Germinal center (tissue), 1 donor: Measurements from ENCODE around the gene SH3RF3.

ENCODE experiments used
- DNase-seq: peaks from one replicate; pipeline ENCODE4 v3.0.0; 2012; ENCODE audit warnings: mixed read lengths, low spot score

SH3RF3 gene

DNA sequence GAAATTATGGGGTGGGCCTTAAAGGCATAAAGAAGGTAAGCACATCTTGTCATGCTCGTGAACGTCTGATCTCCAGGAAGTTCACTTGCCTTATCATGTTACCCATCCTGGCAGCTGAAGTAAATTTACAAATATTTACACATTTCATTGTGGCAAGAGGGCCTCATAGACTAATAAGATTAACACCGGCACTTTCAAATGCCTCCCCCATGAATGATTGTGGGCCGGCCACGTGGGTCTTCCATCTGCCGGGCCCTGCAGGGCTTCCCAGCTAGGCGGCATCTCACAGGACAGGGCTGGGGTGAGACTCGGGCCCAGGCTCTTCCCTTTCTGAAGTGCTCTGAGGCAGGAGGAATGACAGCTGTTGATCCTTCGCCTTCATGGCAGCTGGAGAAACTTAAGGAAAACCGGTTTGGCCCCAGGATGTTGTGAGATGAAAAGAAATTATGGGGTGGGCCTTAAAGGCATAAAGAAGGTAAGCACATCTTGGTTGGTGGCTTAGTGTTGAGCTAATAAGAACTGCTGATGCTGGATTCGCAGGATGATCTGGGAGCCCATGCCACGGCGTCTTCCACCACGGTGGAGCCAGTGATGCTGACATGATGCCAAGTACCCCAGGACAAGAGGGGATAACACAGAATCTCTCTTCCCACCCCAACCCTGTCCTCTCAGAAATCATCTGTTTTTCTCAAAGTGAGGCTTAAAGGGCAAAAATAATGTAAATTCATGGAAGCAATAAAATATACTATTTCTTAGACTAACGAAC lies 308.5 kb downstream of the SH3RF3 start:
- DNase-seq: no peak

GRCh38 chr2:109438146-109438545 lies 309.1 kb downstream of the SH3RF3 start:
- DNase-seq: no peak

DNA sequence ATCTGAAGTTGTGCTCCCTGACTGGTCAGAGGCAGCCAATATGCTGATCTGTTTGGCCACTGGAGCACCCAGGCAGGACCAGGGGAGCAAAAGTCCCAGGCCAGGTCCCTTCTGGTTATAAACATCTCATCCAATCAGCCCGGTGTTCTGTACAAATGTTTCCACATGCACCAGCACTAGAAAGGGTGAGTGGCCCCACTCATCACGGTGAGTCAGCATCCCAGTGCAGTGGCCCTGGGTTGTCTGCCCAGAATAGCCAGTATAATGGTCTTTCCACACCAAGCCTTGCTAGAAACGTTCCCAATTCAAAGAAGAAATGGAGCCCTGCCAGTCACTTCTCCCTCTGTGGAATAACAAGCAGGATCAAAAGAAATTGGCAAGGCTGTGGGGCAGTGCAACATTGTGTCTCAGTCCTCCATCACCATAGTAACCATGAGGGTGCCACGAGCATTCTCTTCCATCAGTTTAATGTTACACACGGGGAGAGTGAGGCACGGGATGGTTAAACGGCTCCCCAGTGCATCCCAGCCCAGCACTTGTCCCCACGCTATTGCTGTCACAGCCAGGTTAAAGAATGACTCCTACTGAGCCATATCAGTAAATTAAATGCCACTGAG lies 309.9 kb downstream of the SH3RF3 start:
- no peak for DNase-seq

- DNase-seq: no peak
Measured at GRCh38 chr2:109439390-109439786, 310.4 kb downstream of the SH3RF3 start.

GRCh38 chr2:109439986-109440385 lies 311.0 kb downstream of the SH3RF3 start:
- DNase-seq: no peak

DNA sequence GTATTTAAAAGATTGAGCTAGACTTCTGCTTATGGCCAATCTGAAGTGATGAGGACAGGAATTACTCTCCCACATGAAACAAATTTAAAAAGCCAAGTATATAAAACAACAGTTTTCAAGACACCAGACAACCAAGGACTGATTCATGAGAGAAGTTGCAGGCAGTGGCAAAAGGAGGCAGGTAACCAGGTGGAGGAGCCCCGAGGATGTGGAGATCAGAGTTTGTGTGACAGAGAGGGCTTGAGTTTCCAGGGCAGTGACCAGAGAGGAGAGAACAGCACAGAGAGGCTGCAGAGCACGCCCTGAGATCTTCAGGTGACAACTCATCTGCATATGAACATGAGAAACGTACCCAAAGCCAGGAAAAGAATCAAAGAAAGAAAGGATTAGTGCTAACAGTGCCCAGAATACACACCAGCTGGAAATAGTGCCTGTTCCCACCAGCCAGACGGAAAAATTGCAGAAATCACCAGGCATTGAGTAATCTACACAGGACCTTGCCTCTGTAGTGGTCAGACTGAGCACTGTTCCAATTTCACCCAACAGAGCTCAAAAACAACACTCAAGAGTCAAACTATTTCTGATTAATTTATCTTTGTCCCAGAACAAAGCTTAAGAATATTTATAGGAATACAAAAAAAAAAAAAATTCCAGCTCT lies 311.6 kb downstream of the SH3RF3 start:
- no peak for DNase-seq

GRCh38 chr2:109442715-109443319 lies 313.8 kb downstream of the SH3RF3 start:
- no peak for DNase-seq

DNA sequence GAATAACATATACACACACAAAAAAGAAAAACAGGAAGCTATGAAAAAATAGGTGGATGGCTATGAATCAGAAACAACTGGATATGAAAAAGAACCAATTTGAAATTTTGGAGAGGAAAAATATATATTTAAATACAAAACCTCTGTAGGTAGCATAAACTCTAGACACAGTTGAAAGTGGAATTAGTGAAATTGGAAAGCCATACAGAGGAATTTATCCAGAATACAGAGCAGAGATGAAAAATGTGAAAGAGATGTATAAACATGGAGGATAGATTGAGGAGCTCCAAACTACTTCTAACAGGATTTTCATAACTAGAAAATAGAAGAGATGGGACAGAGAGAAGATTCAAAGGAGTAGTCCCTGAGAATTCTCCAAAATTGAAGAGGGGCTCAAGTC lies 315.9 kb downstream of the SH3RF3 start:
- no peak for DNase-seq

GRCh38 chr2:109446278-109447131 lies 317.5 kb downstream of the SH3RF3 start:
- no peak for DNase-seq

DNA sequence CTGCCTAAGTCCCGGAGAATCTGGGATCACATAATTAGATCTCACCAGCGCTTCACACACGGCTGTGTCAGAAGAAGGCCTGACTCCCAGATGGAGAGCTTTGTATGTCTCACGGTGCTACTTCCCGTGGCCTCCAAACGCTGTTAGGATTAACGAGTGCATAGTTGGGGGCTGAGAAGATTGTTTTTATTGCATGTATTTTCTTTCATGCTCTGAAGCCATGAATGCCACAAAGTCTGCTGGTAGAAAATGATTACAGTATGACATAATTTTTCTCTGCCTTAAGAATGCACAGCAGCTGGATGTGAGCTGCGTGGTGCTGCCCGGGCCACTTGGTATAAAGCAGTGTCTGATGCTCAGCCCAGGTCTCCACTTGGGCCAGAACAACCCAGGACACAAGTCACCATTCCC lies 318.3 kb downstream of the SH3RF3 start:
- no peak for DNase-seq

DNA sequence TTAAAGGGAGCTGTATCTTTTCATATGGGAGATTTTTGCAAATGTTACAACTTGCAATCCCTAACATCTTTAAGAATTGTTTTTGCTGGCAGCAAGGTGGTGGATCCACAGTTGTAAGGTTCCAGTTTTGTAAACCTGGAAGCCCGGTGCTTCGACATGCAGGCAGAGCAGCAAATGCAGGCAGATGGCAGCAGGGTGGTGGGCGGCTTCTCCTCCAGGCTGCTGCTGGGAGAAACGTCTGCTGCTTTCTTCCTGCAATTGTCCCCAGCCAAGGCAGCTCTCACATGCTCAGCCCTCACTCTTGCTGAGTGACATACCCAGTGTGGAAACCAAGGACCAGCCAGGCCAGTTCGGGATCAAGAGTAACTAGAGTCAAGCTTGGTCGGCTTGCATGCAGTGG lies 318.8 kb downstream of the SH3RF3 start:
- no peak for DNase-seq

GRCh38 chr2:109448207-109448606 lies 319.2 kb downstream of the SH3RF3 start:
- DNase-seq: no peak

DNA sequence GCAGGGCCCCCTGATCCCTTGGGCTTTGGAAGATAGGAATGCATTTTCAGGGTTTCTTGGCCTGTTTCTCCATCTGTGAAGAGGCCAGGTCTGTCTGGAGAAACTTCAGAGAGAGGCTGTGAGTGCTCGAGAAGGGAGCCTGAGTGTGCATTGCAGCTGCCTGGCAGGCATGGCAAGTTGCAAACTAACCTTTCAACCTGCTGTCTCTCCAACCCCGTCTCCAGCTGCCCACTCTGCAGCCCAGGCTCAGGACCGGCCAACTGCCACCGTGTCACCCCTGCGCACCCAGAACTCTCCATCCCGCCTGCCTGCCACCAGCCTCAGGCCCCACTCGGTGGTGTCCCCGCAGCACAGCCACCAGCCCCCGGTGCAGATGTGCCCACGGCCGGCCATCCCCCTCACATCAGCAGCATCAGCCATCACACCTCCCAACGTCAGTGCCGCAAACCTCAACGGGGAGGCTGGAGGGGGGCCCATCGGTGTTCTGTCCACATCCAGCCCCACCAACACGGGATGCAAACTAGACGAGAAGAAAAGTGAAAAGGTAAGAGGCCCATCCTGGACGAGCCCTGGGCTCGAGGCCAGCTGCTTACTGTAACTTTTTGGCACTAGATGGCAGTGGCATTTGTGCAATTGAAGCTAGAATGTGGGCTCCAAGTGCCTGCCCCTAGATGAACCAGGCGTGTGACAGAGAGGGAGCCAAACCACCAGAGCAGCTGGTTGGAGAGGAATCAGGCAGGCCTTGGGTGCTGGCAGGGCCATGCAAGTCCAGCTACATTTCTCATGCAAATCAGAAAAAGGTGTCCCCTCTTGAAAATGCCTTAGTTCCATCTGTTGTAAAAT lies 320.2 kb downstream of the SH3RF3 start:
- no peak for DNase-seq

DNA sequence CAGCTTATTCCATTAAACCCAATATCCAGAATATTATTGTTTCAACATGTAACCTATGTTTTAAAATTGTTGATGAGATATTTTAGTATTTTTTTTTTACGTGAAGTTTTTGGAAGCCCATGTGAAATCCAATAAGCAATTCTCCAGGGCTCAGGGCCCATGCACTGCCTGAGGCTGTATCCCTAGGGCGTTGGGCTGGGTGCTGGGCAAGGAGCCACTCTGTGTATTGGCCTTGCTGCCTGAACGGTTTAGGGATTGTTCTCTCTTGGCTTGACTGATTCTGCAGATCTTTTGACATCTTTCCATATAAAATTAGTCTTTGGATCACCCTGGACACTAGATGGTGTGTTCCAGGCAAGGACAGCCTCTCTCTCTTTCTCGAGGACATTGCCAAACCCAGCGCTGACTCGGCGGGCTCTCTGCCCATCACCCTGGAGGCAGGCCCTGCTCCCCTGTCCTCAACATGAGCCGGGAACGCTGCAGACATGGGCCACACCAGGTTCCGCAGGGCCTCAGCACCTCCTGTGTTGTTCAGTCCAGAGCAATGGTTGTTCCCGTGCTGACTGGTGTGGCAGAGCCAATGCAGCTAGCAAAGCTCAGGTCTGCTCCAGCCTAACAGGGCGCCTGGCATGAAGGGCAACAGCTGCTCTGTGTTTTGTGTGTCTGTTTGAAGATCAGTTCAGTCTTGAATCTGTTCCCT lies 321.7 kb downstream of the SH3RF3 start:
- DNase-seq: no peak

DNA sequence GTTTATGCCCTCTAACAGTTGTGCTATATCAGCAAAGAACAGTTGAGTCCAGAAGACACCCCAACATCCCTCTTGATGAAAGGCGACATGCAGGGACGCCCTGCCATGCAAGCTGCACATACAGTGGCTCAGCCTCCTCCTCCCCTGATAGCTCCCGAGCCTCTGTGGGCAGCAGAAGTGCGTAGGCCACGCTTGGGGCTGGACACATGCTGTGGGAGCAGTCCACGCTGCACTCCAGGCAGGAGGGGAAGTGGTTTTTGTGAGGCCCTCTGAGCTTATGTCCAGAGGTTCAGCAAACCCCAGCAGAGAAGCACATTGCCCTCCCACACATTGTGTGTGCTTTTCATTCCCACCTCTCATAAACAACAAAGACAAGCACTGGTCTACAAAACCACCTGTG lies 322.7 kb downstream of the SH3RF3 start:
- DNase-seq: no peak

DNA sequence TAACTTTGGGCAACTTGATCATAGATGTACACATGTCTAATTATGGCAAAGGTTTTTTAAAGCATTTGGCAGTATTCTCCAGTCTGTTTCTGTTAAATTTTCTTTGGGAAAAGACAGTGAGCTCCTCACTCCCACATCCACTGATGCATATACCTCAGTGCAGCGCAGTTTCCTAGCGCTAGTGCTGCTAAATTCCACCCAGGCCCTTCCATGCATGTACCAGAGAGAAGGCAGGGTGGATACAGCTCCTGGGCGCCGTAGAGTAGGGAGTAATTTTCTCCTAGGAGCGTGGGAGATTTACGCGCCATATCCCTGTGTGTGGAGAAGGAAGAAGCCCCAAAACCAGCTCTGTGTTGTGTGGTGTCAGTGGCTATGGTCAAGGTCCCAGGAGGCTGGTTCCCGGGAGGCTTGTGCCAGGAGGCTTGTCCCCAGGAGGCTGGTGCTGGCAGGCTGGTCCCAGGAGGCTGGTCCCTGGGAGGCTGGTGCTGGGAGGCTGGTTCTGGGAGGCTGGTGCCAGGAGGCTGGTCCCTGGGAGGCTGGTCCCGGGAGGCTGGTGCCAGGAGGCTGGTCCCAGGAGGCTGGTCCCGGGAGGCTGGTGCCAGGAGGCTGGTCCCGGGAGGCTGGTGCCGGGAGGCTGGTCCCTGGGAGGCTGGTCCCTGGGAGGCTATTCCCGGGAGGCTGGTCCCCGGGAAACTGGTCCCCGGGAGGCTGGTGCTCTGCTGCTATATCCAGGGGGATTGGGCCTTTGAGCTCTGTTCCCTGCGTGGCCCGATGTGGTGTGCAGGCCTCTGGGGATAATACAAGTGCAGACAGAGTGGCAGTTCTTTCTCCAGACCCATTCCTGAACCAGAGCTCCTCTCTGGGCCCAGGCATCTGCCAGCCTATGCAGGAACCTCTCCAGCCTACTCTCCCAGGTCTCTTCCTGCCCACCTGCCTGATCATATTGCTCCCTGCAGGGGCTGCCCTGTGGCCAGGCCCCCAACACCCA lies 323.6 kb downstream of the SH3RF3 start:
- DNase-seq: no peak

DNA sequence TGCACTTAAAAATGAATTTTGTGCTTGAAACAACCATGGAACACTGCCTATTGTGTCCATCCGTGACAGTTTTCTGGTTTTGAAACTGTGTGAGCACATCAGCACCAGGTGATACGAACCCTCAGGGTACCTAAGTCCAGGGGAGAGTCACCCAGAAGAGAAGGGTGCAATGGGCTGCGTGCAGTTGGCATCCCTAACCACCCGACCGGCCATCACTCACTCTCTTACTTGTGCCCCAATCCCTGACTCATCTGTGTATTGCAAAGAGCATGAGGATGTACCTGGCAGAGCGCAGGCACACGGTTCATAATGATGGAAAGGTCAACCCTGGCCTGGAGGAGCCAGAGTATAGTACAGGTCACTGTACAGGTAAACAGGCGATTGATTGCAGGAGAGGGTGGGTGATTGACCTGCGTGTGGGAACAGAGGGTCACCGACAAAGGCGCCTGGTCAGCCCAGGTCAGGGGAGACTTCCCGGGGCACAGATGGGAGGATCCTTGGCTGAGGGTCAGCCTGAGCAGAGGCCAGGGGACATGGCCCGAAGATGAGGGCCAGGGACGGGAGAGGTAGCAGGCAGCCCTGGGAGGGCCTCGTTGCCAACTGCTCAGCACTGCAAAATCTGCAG lies 324.5 kb downstream of the SH3RF3 start:
- DNase-seq: no peak

GRCh38 chr2:109454304-109454703 lies 325.3 kb downstream of the SH3RF3 start:
- no peak for DNase-seq
